HPDE6-E6E7 (cell line): ENCODE measurements around the gene SAMD4A.
"Not testable (repeated sequence)": the region's sequence is repeated elsewhere in the genome, so short reads cannot be mapped to it uniquely, and the experiment has no call there.

Experiments used
- DNase-seq: peaks from one replicate; pipeline ENCODE4 v3.0.0; 2011; ENCODE audit warnings: missing footprints; ENCODE audit errors: extremely low spot score

SAMD4A gene

GRCh38 chr14:54797556-54797955, 230.6 kb downstream of the SAMD4A start:
- DNase-seq, result no peak

- no peak for DNase-seq
Measured at GRCh38 chr14:54797986-54798385, 231.1 kb downstream of the SAMD4A start.

- no peak for DNase-seq
Measured at GRCh38 chr14:54798465-54799124, 231.7 kb downstream of the SAMD4A start.

- not testable (repeated sequence) for DNase-seq
Measured at GRCh38 chr14:54801482-54801881, 234.6 kb downstream of the SAMD4A start.

- DNase-seq, result no peak
Measured at GRCh38 chr14:54803396-54803795, 236.5 kb downstream of the SAMD4A start.

GRCh38 chr14:54803926-54804537, 237.1 kb downstream of the SAMD4A start:
- DNase-seq, result no peak

GRCh38 chr14:54804538-54805041, 237.7 kb downstream of the SAMD4A start:
- DNase-seq, result no peak

- DNase-seq, result no peak
Measured at GRCh38 chr14:54805070-54805444, 238.1 kb downstream of the SAMD4A start.

- peak; percentile 84 for DNase-seq
Measured at GRCh38 chr14:54805445-54806322, 238.8 kb downstream of the SAMD4A start.

GRCh38 chr14:54806616-54807015, 239.7 kb downstream of the SAMD4A start:
- DNase-seq, result no peak

- no peak for DNase-seq
Measured at GRCh38 chr14:54807428-54807827, 240.5 kb downstream of the SAMD4A start.

- no peak for DNase-seq
Measured at GRCh38 chr14:54807881-54808280, 241.0 kb downstream of the SAMD4A start.

GRCh38 chr14:54808326-54809161, 241.6 kb downstream of the SAMD4A start:
- DNase-seq, result no peak

- no peak for DNase-seq
Measured at GRCh38 chr14:54809767-54810166, 242.8 kb downstream of the SAMD4A start.

GRCh38 chr14:54812617-54813016, 245.7 kb downstream of the SAMD4A start:
- no peak for DNase-seq

GRCh38 chr14:54813081-54813480, 246.2 kb downstream of the SAMD4A start:
- no peak for DNase-seq

- no peak for DNase-seq
Measured at GRCh38 chr14:54814076-54814475, 247.1 kb downstream of the SAMD4A start.

- DNase-seq, result no peak
Measured at GRCh38 chr14:54815016-54815415, 248.1 kb downstream of the SAMD4A start.

GRCh38 chr14:54815515-54815914, 248.6 kb downstream of the SAMD4A start:
- no peak for DNase-seq

GRCh38 chr14:54816450-54816849, 249.5 kb downstream of the SAMD4A start:
- DNase-seq, result no peak

- DNase-seq, result no peak
Measured at GRCh38 chr14:54817506-54817905, 250.6 kb downstream of the SAMD4A start.
